HepG2 (cell line): ENCODE data around the gene EDC3. TPM values are rescaled to one million over a fixed set of nuclear protein-coding genes. Genes with fewer than 3 reads are reported as not detected.

ENCODE experiments used
- CREM ChIP-seq, 2 experiments: sonication (generic) in 1 of 2; formaldehyde crosslinking in 1 of 2; IDR thresholded peaks; 2 replicates each; pipeline versions ENCODE4 v1.4.0 to v1.6.1; 2016 to 2020; ENCODE audit warnings: antibody characterized with exemption in 1 of 2, mild to moderate bottlenecking in 1 of 2, missing genetic modification reagents in 1 of 2
- FOXP1 ChIP-seq, 2 experiments: fragments of 450-650 bp in 1 of 2; IDR thresholded peaks; 2 replicates each; pipeline ENCODE4 v1.6.1; 2017 to 2018; ENCODE audit warnings: antibody characterized with exemption in 1 of 2
- HMG20A ChIP-seq: IDR thresholded peaks from 2 replicates; pipeline ENCODE4 v1.6.1; 2016; ENCODE audit warnings: borderline replicate concordance
- JDP2 ChIP-seq: sonication (generic); formaldehyde crosslinking; IDR thresholded peaks from 2 replicates; pipeline ENCODE4 v1.8.1; 2022; ENCODE audit warnings: missing genetic modification reagents, borderline replicate concordance
- KAT8 ChIP-seq: IDR thresholded peaks from 2 replicates; pipeline ENCODE4 v1.6.1; 2016; ENCODE audit warnings: missing genetic modification reagents, missing compliant biosample characterization
- KDM2A ChIP-seq: sonication (generic); formaldehyde crosslinking; IDR thresholded peaks from 2 replicates; pipeline ENCODE4 v1.4.0; 2020; ENCODE audit warnings: low read depth, missing genetic modification reagents, borderline replicate concordance
- MED13 ChIP-seq: sonication (generic); formaldehyde crosslinking; IDR thresholded peaks from 2 replicates; pipeline ENCODE4 v1.5.0; 2020; ENCODE audit warnings: missing genetic modification reagents
- MIXL1 ChIP-seq: IDR thresholded peaks from 2 replicates; pipeline ENCODE4 v1.6.1; 2016
- MLLT10 ChIP-seq: sonication (generic); formaldehyde crosslinking; IDR thresholded peaks from 2 replicates; pipeline ENCODE4 v1.4.0; 2020; ENCODE audit warnings: missing genetic modification reagents
- RARA ChIP-seq: IDR thresholded peaks from 2 replicates; pipeline ENCODE4 v1.6.1; 2016; ENCODE audit warnings: missing genetic modification reagents, missing compliant biosample characterization
- SKI ChIP-seq: fragments of 450-650 bp; IDR thresholded peaks from one replicate; pipeline ENCODE4 v1.6.1; 2018; ENCODE audit warnings: mild to moderate bottlenecking; ENCODE audit not compliant: partially characterized antibody
- SOX5 ChIP-seq: IDR thresholded peaks from 2 replicates; pipeline ENCODE4 v1.6.1; 2016; ENCODE audit warnings: borderline replicate concordance
- SOX6 ChIP-seq, 2 experiments: fragments of 450-650 bp in 1 of 2; sonication (generic) in 1 of 2; formaldehyde crosslinking in 1 of 2; IDR thresholded peaks; 2 replicates each; pipeline versions ENCODE4 v1.4.0 to v1.6.1; 2017 to 2020; ENCODE audit warnings: antibody characterized with exemption in 1 of 2, mild to moderate bottlenecking in 1 of 2, missing genetic modification reagents in 1 of 2
- ZBTB20 ChIP-seq: sonication (generic); formaldehyde crosslinking; IDR thresholded peaks from 2 replicates; pipeline ENCODE4 v1.8.1; 2023; ENCODE audit warnings: missing genetic modification reagents, low read depth, mild to moderate bottlenecking, borderline replicate concordance
- ZBTB21 ChIP-seq: sonication (generic); formaldehyde crosslinking; IDR thresholded peaks from 2 replicates; pipeline ENCODE4 v1.4.0; 2020; ENCODE audit warnings: missing genetic modification reagents
- ZMYM2 ChIP-seq: sonication (generic); formaldehyde crosslinking; IDR thresholded peaks from 2 replicates; pipeline ENCODE4 v1.8.0; 2022; ENCODE audit warnings: mild to moderate bottlenecking, missing genetic modification reagents
- ZNF12 ChIP-seq: sonication (generic); formaldehyde crosslinking; IDR thresholded peaks from 2 replicates; pipeline ENCODE4 v1.5.0; 2020; ENCODE audit warnings: missing genetic modification reagents
- polyA plus RNA-seq, 8 experiments: library from polyadenylated mRNA; depleted of rRNA in 3 of 8; stranded (reverse) in 7 of 8; unstranded in 1 of 8; fragments of >200 nt; fragmentation: Illumina TruSeq in 4 of 8; extraction: Trizol in 4 of 8; gene quantifications; 2 replicates each; pipeline versions ENCODE4 v1.2.1 to v1.2.3, GENCODE V29; 2011 to 2016; ENCODE audit warnings: low read depth in 4 of 8, missing spikeins in 1 of 8, mixed read lengths in 1 of 8; ENCODE audit not compliant: insufficient read depth in 1 of 8
- total RNA-seq, 5 experiments: library from RNA; depleted of rRNA; stranded (reverse); fragments of >200 nt; fragmentation: Illumina TruSeq; extraction: Trizol; gene quantifications; 2 replicates each; pipeline ENCODE4 v1.2.3, GENCODE V29; 2016; ENCODE audit warnings: low read depth in 1 of 5
- TF ChIP-seq, protein P1 (sequence below): IDR thresholded peaks from 2 replicates; pipeline ENCODE4 v1.4.0; 2020; ENCODE audit warnings: mild to moderate bottlenecking, missing genetic modification reagents
- TF ChIP-seq, protein P2 (sequence below): IDR thresholded peaks from 2 replicates; pipeline ENCODE4 v1.6.1; 2016; ENCODE audit warnings: low read depth
- TF ChIP-seq, protein P3 (sequence below), 2 experiments: sonication (generic) in 1 of 2; formaldehyde crosslinking in 1 of 2; IDR thresholded peaks; 2 replicates each; pipeline versions ENCODE4 v1.5.1 to v1.6.1; 2011 to 2020; ENCODE audit warnings: borderline replicate concordance in 1 of 2, low read depth in 1 of 2, low read length in 1 of 2, mild to moderate bottlenecking in 1 of 2, missing genetic modification reagents in 1 of 2, moderate library complexity in 1 of 2
- TF ChIP-seq, protein P4 (sequence below): IDR thresholded peaks from 2 replicates; pipeline ENCODE4 v1.6.1; 2012; ENCODE audit warnings: low read depth, low read length, improper control_type of control experiment

Gene EDC3
- total and polyA plus RNA-seq, 2 of the 13 experiments (the other 11 are each of a cell fraction or from before 2014, with no cell fraction given): 17.4 to 32.0 TPM

DNA sequence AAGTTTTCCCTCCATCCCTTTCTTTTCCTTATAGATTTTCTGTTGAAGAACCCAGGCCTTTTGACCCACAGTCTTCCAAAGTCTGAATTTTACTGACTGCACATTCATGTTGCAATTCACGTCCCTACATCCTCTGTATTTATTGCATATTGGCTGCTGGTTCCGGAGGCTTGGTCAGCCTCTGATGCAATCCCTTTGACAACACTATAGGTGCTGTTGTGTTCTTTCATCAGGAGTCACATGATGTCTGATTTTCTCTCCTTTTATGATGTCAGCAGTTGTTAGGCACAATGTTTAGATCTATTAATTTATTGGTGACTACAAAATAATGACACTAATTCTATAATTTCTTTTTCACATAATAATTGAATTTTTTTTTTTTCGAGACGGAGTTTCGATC lies 20.8 kb upstream of the EDC3 start (continued):
- TF ChIP-seq, protein P1, sequence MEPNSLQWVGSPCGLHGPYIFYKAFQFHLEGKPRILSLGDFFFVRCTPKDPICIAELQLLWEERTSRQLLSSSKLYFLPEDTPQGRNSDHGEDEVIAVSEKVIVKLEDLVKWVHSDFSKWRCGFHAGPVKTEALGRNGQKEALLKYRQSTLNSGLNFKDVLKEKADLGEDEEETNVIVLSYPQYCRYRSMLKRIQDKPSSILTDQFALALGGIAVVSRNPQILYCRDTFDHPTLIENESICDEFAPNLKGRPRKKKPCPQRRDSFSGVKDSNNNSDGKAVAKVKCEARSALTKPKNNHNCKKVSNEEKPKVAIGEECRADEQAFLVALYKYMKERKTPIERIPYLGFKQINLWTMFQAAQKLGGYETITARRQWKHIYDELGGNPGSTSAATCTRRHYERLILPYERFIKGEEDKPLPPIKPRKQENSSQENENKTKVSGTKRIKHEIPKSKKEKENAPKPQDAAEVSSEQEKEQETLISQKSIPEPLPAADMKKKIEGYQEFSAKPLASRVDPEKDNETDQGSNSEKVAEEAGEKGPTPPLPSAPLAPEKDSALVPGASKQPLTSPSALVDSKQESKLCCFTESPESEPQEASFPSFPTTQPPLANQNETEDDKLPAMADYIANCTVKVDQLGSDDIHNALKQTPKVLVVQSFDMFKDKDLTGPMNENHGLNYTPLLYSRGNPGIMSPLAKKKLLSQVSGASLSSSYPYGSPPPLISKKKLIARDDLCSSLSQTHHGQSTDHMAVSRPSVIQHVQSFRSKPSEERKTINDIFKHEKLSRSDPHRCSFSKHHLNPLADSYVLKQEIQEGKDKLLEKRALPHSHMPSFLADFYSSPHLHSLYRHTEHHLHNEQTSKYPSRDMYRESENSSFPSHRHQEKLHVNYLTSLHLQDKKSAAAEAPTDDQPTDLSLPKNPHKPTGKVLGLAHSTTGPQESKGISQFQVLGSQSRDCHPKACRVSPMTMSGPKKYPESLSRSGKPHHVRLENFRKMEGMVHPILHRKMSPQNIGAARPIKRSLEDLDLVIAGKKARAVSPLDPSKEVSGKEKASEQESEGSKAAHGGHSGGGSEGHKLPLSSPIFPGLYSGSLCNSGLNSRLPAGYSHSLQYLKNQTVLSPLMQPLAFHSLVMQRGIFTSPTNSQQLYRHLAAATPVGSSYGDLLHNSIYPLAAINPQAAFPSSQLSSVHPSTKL (CRISPR knock-in tag): peak; percentile 60
- TF ChIP-seq MED13 (CRISPR knock-in tag) (no peak), HMG20A (peak; percentile 41; the same call in 1 of the 2 replicates), KDM2A (CRISPR knock-in tag) (no peak), CREM (IDR thresholded peaks at IDR 0.05) (peak; percentile 39; the same call in 1 of the 2 replicates), CREM (CRISPR knock-in tag; IDR thresholded peaks at IDR 0.05) (no peak), MIXL1 (peak; percentile 25; the same call in 1 of the 2 replicates), SOX5 (CRISPR knock-in tag) (peak; percentile 34; the same call in 1 of the 2 replicates), SKI (peak; percentile 34), ZBTB20 (CRISPR knock-in tag) (peak; percentile 36; the same call in 1 of the 2 replicates), ZMYM2 (CRISPR knock-in tag) (no peak), RARA (CRISPR knock-in tag) (peak; percentile 52), FOXP1 (IDR thresholded peaks at IDR 0.05) (no peak), FOXP1 (CRISPR knock-in tag; IDR thresholded peaks at IDR 0.05) (peak; percentile 32; the same call in 1 of the 2 replicates), MLLT10 (CRISPR knock-in tag) (no peak), JDP2 (CRISPR knock-in tag) (no peak), SOX6 (IDR thresholded peaks at IDR 0.05) (no peak), SOX6 (CRISPR knock-in tag; IDR thresholded peaks at IDR 0.05) (peak; percentile 43; the same call in 1 of the 2 replicates), ZNF12 (CRISPR knock-in tag) (0 out of 2 replicates have a peak, but pooled peaks have one; percentile 33), KAT8 (CRISPR knock-in tag) (peak; percentile 41; the same call in 1 of the 2 replicates), ZBTB21 (CRISPR knock-in tag) (peak; percentile 96)
- TF ChIP-seq, protein P2, sequence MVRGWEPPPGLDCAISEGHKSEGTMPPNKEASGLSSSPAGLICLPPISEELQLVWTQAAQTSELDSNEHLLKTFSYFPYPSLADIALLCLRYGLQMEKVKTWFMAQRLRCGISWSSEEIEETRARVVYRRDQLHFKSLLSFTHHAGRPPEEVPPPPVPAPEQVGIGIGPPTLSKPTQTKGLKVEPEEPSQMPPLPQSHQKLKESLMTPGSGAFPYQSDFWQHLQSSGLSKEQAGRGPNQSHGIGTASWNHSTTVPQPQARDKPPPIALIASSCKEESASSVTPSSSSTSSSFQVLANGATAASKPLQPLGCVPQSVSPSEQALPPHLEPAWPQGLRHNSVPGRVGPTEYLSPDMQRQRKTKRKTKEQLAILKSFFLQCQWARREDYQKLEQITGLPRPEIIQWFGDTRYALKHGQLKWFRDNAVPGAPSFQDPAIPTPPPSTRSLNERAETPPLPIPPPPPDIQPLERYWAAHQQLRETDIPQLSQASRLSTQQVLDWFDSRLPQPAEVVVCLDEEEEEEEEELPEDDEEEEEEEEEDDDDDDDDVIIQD: peak; percentile 74
- TF ChIP-seq, protein P3, sequence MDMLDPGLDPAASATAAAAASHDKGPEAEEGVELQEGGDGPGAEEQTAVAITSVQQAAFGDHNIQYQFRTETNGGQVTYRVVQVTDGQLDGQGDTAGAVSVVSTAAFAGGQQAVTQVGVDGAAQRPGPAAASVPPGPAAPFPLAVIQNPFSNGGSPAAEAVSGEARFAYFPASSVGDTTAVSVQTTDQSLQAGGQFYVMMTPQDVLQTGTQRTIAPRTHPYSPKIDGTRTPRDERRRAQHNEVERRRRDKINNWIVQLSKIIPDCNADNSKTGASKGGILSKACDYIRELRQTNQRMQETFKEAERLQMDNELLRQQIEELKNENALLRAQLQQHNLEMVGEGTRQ (IDR thresholded peaks at IDR 0.05; ENCODE audit: low read depth, low read length): peak; percentile 37; the same call in 1 of the 2 replicates
- TF ChIP-seq, protein P3 (CRISPR knock-in tag; IDR thresholded peaks at IDR 0.05; ENCODE audit: borderline replicate concordance): peak; percentile 67; the same call in 1 of the 2 replicates
- TF ChIP-seq, protein P4, sequence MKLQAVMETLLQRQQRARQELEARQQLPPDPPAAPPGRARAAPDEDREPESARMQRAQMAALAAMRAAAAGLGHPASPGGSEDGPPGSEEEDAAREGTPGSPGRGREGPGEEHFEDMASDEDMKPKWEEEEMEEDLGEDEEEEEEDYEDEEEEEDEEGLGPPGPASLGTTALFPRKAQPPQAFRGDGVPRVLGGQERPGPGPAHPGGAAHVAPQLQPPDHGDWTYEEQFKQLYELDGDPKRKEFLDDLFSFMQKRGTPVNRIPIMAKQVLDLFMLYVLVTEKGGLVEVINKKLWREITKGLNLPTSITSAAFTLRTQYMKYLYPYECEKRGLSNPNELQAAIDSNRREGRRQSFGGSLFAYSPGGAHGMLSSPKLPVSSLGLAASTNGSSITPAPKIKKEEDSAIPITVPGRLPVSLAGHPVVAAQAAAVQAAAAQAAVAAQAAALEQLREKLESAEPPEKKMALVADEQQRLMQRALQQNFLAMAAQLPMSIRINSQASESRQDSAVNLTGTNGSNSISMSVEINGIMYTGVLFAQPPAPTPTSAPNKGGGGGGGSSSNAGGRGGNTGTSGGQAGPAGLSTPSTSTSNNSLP: peak; percentile 29; the same call in 1 of the 2 replicates
